HEK293 (cell line): ENCODE data around the gene SIRPA.
"Not testable (repeated sequence)": the region's sequence is repeated elsewhere in the genome, so short reads cannot be mapped to it uniquely, and the experiment has no call there.

Experiments used
- CTCF ChIA-PET: fragments of 350-600 bp; formaldehyde crosslinking; extraction: SDS; loops from one replicate; lab custom pipeline; 2021; ENCODE audit warnings: antibody characterized with exemption; lab: Yijun Ruan, JAX
- POLR2A ChIA-PET: fragments of 300-600 bp; formaldehyde crosslinking; extraction: SDS; loops from one replicate; lab custom pipeline; 2020; ENCODE audit warnings: antibody characterized with exemption, inconsistent platforms; lab: Yijun Ruan, JAX
- H3K27ac ChIP-seq: fragments of 200-500 bp; sonication (Bioruptor generic); 2 replicates; pipeline ENCODE4 v1.5.1; 2014; ENCODE audit warnings: low read depth, low read length, control low read depth, inconsistent platforms; ENCODE audit errors: extremely low read depth
- H3K36me3 ChIP-seq, 2 experiments: fragments of 200-500 bp in 1 of 2; sonication (Bioruptor generic) in 1 of 2; 1 replicate in 1 of 2; 2 replicates in 1 of 2; pipeline ENCODE4 v1.5.1; 2014 to 2017; ENCODE audit warnings: inconsistent platforms in 2 of 2, low read length in 2 of 2; ENCODE audit not compliant: control insufficient read depth in 2 of 2, insufficient read depth in 1 of 2
- H3K4me1 ChIP-seq: fragments of 200-500 bp; sonication (Bioruptor generic); 2 replicates; pipeline ENCODE4 v1.5.1; 2014; ENCODE audit warnings: mild to moderate bottlenecking, low read length, inconsistent platforms; ENCODE audit not compliant: control insufficient read depth, insufficient read depth
- H3K4me3 ChIP-seq: 2 replicates; pipeline ENCODE4 v1.5.1; 2011; ENCODE audit warnings: low read depth, mild to moderate bottlenecking, control low read depth, low read length, moderate library complexity
- H3K9me3 ChIP-seq: fragments of 200-500 bp; sonication (Bioruptor generic); 2 replicates; pipeline ENCODE4 v1.5.1; 2014; ENCODE audit warnings: low read depth, low read length, inconsistent platforms; ENCODE audit not compliant: control insufficient read depth, insufficient read depth
- GLI4 ChIP-seq: fragments of 450-650 bp; formaldehyde crosslinking; IDR thresholded peaks from 2 replicates; pipeline ENCODE4 v1.5.1; 2016; ENCODE audit warnings: missing biosample characterization, missing genetic modification characterization
- GLIS2 ChIP-seq: fragments of 450-650 bp; formaldehyde crosslinking; IDR thresholded peaks from 2 replicates; pipeline ENCODE4 v1.5.1; 2016; ENCODE audit warnings: missing biosample characterization, missing genetic modification characterization
- SP2 ChIP-seq: fragments of 450-650 bp; formaldehyde crosslinking; IDR thresholded peaks from 2 replicates; pipeline ENCODE4 v1.5.1; 2016; ENCODE audit warnings: missing biosample characterization, missing genetic modification characterization
- TCF7L2 ChIP-seq: IDR thresholded peaks from 2 replicates; pipeline ENCODE4 v1.6.1; 2011; ENCODE audit warnings: low read depth, mild to moderate bottlenecking, inconsistent platforms, low read length, moderate library complexity, borderline replicate concordance
- ZFP69B ChIP-seq: fragments of 450-650 bp; formaldehyde crosslinking; IDR thresholded peaks from 2 replicates; pipeline ENCODE4 v1.5.1; 2016; ENCODE audit warnings: missing biosample characterization, missing genetic modification characterization
- ZNF16 ChIP-seq: fragments of 450-650 bp; formaldehyde crosslinking; IDR thresholded peaks from 2 replicates; pipeline ENCODE4 v1.5.1; 2016; ENCODE audit warnings: low read depth, missing biosample characterization, missing genetic modification characterization
- ZNF169 ChIP-seq: fragments of 450-650 bp; formaldehyde crosslinking; IDR thresholded peaks from 2 replicates; pipeline ENCODE4 v1.5.1; 2016; ENCODE audit warnings: missing biosample characterization, missing genetic modification characterization
- ZNF214 ChIP-seq: fragments of 450-650 bp; formaldehyde crosslinking; IDR thresholded peaks from 2 replicates; pipeline ENCODE4 v1.5.1; 2017; ENCODE audit warnings: missing biosample characterization, mild to moderate bottlenecking, missing genetic modification characterization, borderline replicate concordance
- ZNF335 ChIP-seq: fragments of 450-650 bp; formaldehyde crosslinking; conservative IDR thresholded peaks from 2 replicates; pipeline ENCODE4 v1.5.1; 2016; ENCODE audit warnings: missing biosample characterization, missing genetic modification characterization
- ZNF473 ChIP-seq: fragments of 450-650 bp; formaldehyde crosslinking; IDR thresholded peaks from 2 replicates; pipeline ENCODE4 v1.5.1; 2017; ENCODE audit warnings: missing biosample characterization, missing genetic modification characterization
- ZNF548 ChIP-seq: fragments of 450-650 bp; formaldehyde crosslinking; IDR thresholded peaks from 2 replicates; pipeline ENCODE4 v1.5.1; 2016; ENCODE audit warnings: missing biosample characterization, missing genetic modification characterization
- ZNF549 ChIP-seq: fragments of 450-650 bp; IDR thresholded peaks from 2 replicates; pipeline ENCODE4 v1.5.1; 2018; ENCODE audit warnings: missing biosample characterization, missing genetic modification characterization, mild to moderate bottlenecking, inconsistent platforms, moderate library complexity
- ZNF555 ChIP-seq: fragments of 450-650 bp; formaldehyde crosslinking; conservative IDR thresholded peaks from 2 replicates; pipeline ENCODE4 v1.5.1; 2017; ENCODE audit warnings: missing biosample characterization, mild to moderate bottlenecking, missing genetic modification characterization, inconsistent platforms
- ZNF571 ChIP-seq: fragments of 450-650 bp; formaldehyde crosslinking; IDR thresholded peaks from 2 replicates; pipeline ENCODE4 v1.5.0; 2017; ENCODE audit warnings: missing biosample characterization, missing genetic modification characterization
- ZNF600 ChIP-seq: fragments of 450-650 bp; formaldehyde crosslinking; IDR thresholded peaks from 2 replicates; pipeline ENCODE4 v1.5.1; 2016; ENCODE audit warnings: missing biosample characterization, missing genetic modification characterization
- ZNF610 ChIP-seq: fragments of 450-650 bp; formaldehyde crosslinking; IDR thresholded peaks from 2 replicates; pipeline ENCODE4 v1.5.1; 2016; ENCODE audit warnings: missing biosample characterization, missing genetic modification characterization, borderline replicate concordance
- ZNF629 ChIP-seq: fragments of 450-650 bp; formaldehyde crosslinking; IDR thresholded peaks from 2 replicates; pipeline ENCODE4 v1.5.1; 2017; ENCODE audit warnings: missing biosample characterization, missing genetic modification characterization
- ZNF654 ChIP-seq: fragments of 450-650 bp; formaldehyde crosslinking; IDR thresholded peaks from 2 replicates; pipeline ENCODE4 v1.5.1; 2016; ENCODE audit warnings: low read depth, missing biosample characterization, missing genetic modification characterization
- ZNF660 ChIP-seq: fragments of 450-650 bp; IDR thresholded peaks from 2 replicates; pipeline ENCODE4 v1.5.1; 2018; ENCODE audit warnings: missing biosample characterization, mild to moderate bottlenecking, missing genetic modification characterization
- TF ChIP-seq, protein P1 (sequence below): fragments of 450-650 bp; formaldehyde crosslinking; conservative IDR thresholded peaks from 2 replicates; pipeline ENCODE4 v1.5.1; 2016; ENCODE audit warnings: low read depth, missing biosample characterization, missing genetic modification characterization
- TF ChIP-seq, protein P2 (sequence below): fragments of 450-650 bp; formaldehyde crosslinking; IDR thresholded peaks from 2 replicates; pipeline ENCODE4 v1.5.1; 2016; ENCODE audit warnings: missing biosample characterization, missing genetic modification characterization

The SIRPA gene

DNA sequence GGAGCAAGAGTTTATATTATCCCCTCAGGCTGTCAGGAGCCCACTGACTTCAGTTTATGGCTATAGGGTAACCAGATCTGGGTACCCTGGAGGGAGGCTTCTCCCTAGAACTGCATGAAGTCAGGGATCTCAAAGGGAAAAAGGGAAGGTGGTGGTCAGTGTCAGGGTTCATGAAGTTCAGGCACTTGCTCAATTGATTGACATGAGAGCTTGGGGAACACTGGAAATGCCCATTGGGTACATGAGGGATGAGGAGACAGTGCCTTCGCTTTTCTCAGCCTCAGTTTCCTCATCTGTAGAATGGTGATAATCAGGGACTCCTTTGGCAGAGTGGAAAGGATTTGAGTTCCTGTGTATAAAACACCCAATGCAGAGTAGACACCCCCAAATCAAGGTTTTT is 22.6 kb downstream of the SIRPA start (continued):
- TF ChIP-seq, protein P1, sequence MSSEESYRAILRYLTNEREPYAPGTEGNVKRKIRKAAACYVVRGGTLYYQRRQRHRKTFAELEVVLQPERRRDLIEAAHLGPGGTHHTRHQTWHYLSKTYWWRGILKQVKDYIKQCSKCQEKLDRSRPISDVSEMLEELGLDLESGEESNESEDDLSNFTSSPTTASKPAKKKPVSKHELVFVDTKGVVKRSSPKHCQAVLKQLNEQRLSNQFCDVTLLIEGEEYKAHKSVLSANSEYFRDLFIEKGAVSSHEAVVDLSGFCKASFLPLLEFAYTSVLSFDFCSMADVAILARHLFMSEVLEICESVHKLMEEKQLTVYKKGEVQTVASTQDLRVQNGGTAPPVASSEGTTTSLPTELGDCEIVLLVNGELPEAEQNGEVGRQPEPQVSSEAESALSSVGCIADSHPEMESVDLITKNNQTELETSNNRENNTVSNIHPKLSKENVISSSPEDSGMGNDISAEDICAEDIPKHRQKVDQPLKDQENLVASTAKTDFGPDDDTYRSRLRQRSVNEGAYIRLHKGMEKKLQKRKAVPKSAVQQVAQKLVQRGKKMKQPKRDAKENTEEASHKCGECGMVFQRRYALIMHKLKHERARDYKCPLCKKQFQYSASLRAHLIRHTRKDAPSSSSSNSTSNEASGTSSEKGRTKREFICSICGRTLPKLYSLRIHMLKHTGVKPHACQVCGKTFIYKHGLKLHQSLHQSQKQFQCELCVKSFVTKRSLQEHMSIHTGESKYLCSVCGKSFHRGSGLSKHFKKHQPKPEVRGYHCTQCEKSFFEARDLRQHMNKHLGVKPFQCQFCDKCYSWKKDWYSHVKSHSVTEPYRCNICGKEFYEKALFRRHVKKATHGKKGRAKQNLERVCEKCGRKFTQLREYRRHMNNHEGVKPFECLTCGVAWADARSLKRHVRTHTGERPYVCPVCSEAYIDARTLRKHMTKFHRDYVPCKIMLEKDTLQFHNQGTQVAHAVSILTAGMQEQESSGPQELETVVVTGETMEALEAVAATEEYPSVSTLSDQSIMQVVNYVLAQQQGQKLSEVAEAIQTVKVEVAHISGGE = no peak
- TF ChIP-seq ZNF169 (tag by site-specific recombination) (no peak), ZNF549 (tag by site-specific recombination) (no peak), ZNF16 (tag by site-specific recombination) (no peak), ZNF473 (tag by site-specific recombination) (no peak), GLI4 (no peak), SP2 (tag by site-specific recombination) (no peak), ZNF610 (no peak), ZNF629 (tag by site-specific recombination) (no peak), ZNF548 (no peak)

DNA sequence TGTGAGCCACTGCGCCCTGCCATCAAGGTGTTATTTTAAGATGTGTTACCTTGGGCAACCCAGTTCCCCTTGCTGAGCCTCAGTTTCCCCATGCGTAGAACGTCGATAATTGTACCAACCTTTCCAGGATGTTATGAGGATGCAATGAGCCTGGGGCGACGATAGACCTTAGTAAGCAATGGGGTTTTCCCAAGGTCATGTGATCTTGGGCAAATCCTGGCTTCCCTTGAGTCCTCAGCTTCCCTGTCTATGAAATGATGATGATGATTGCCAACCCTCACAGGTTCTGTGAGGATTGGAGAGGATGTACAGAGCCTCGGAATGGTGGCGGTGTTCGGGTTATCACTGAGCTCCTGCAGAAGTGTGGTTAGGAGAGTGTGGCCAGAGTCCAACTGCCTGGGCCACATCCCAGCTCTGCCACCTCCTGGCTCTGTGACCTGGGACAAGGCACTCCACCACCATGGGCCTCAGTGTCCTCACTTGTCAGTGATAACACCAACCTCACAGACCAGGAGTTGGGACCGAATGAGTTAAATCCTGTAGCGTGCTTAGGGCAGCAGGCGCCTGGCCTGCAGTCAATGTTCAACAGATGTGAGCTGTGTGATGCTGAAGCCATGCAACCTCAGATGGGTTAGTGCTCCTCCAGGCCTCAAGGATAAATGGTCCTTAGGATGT is 23.4 kb downstream of the SIRPA start:
- no peaks in the 10 kb centered on the region for H3K4me1 ChIP-seq
- TF ChIP-seq GLIS2 (tag by site-specific recombination) (no peak), ZNF555 (tag by site-specific recombination) (no peak), TCF7L2 (no peak), ZNF571 (tag by site-specific recombination) (no peak), ZFP69B (tag by site-specific recombination) (no peak)
- H3K9me3 ChIP-seq = no peaks in the 10 kb centered on the region
- ChIA-PET CTCF (interaction anchor here (1.4 kb wide), 1 partner anchor 19 kb away, joined by 3 read pairs; no protein-coding TSS in a partner anchor), POLR2A (interaction anchor here (0.5 kb wide), 1 partner anchor 149 kb away, joined by 3 read pairs; no protein-coding TSS in a partner anchor)
- no peak overlapping the region for H3K4me3 ChIP-seq
- peaks cover 4 to 39% of the 10 kb centered on the region in 2 experiments; a peak in 2 of 3 replicates for H3K36me3 ChIP-seq
- no peak overlapping the region for H3K27ac ChIP-seq

DNA sequence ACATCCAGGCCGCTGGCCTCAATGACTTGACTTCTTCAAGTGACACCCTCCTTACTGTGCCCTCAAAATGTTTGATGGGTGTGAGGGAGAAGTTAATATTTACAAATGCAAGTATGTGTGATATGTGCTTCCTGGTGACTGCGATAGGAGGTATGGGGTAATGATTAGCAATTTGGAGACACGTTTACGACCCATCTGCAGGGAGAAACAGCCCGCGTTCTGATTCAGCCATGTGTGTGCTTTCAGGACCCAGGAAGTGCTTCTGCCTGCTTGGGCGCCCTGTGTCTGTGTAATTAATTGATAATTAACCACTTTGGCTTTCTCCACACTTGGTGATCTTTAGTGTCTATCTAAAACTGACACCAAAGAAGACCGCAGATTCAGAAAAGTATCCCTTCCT is 25.0 kb downstream of the SIRPA start:
- TF ChIP-seq ZNF335 (tag by site-specific recombination) = no peak
- no peak for TF ChIP-seq ZNF600 (tag by site-specific recombination)
- no peak for TF ChIP-seq ZNF654 (tag by site-specific recombination)
- TF ChIP-seq ZNF660 (tag by site-specific recombination) = no peak
- Histone ChIP-seq H3K4me1 (no peaks in the 10 kb centered on the region), H3K9me3 (no peaks in the 10 kb centered on the region), H3K27ac (no peak overlapping the region), H3K4me3 (no peak overlapping the region), H3K36me3 (peaks cover 4 to 42% of the 10 kb centered on the region in 2 experiments; a peak in 2 of 3 replicates)
- ChIA-PET CTCF (no interaction called here), POLR2A (no interaction called here)

DNA sequence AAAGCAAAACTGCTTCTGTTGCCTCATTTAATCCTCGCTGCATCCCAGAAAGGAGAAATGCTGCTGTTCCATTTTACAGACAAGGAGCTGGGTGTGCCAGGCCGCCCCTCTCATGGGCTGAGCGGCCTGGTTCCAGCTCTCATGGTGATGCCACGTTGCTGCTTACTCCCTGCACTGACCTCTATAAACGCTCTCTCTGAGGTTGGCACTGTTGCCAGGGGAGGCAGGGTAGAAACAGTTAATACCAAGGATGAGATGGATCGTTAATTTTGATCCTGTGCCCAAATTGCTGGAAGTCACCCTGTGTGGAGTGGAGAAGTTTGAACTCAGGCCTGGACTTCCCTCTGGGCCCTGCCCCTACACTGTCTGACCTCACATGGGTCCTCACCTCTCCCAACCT is 25.6 kb downstream of the SIRPA start:
- H3K36me3 ChIP-seq = peaks cover 4 to 39% of the 10 kb centered on the region in 2 experiments; a peak in 2 of 3 replicates
- H3K27ac ChIP-seq = no peak overlapping the region
- H3K9me3 ChIP-seq = no peaks in the 10 kb centered on the region
- no peak for TF ChIP-seq ZNF214 (tag by site-specific recombination)
- TF ChIP-seq, protein P2, sequence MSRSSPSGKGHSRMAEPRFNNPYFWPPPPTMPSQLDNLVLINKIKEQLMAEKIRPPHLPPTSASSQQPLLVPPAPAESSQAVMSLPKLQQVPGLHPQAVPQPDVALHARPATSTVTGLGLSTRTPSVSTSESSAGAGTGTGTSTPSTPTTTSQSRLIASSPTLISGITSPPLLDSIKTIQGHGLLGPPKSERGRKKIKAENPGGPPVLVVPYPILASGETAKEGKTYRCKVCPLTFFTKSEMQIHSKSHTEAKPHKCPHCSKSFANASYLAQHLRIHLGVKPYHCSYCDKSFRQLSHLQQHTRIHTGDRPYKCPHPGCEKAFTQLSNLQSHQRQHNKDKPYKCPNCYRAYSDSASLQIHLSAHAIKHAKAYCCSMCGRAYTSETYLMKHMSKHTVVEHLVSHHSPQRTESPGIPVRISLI (tag by site-specific recombination) = no peak
- POLR2A ChIA-PET = no interaction called here
- H3K4me3 ChIP-seq = no peak overlapping the region
- H3K4me1 ChIP-seq = no peaks in the 10 kb centered on the region
- CTCF ChIA-PET = no interaction called here

DNA sequence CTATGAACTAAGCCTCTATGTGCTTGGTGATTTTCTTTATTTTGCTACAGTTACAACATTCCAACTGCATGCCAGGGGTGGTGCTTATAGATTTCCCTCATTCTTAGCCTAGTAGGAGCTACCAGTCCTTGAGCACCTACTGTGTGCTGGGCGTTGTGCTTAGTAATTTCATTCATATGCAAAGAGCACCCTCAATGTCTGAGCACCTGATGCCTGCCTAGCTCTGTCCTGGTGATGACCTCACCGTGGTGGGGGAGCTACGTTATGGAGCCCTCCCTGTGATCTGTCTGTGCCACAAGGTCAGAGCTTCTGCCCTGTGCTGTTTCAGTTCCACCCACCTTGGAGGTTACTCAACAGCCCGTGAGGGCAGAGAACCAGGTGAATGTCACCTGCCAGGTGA is 26.8 kb downstream of the SIRPA start:
- H3K4me1 ChIP-seq, H3K4me3 ChIP-seq, H3K27ac ChIP-seq, CTCF ChIA-PET, POLR2A ChIA-PET, H3K9me3 ChIP-seq: not testable (repeated sequence)
- H3K36me3 ChIP-seq = peaks cover 4 to 29% of the 10 kb centered on the region in 2 experiments; a peak in 2 of 3 replicates
